ENCODE measurements around the gene INTS6. TPM values are rescaled to one million over a fixed set of nuclear protein-coding genes. Genes with fewer than 3 reads are reported as not detected.

The INTS6 gene
- total and polyA plus RNA-seq, 2 experiments from 2014 or later, result 18.2 to 59.4 TPM

GRCh38 chr13:51313619-51314018 is 139.2 kb downstream of the INTS6 start:
- H3K4me3 ChIP-seq, result no peak overlapping the region
- H3K9me3 ChIP-seq (ENCODE audit: low read depth), result no peaks in the 10 kb centered on the region
- no peak overlapping the region for H2AFZ ChIP-seq
- no peaks in the 10 kb centered on the region for H3K36me3 ChIP-seq (ENCODE audit: low read depth)
- H3F3A ChIP-seq (ENCODE audit: insufficient read depth), result peaks cover 17% of the 10 kb centered on the region; the same call in 1 of the 2 replicates
- H3K79me2 ChIP-seq (ENCODE audit: insufficient read depth), result no peaks in the 10 kb centered on the region
- no peaks in the 10 kb centered on the region for H3K9me2 ChIP-seq (ENCODE audit: insufficient read depth)
- in situ Hi-C loops (cut with MboI), result no loop called here
- WGBS, 2 experiments (ENCODE audit: low coverage in 1 of 2, low lambda C conversion rate in 2 of 2, missing lambda C conversion rate in 2 of 2), result 74 to 76% methylated on average over 1 of the region's 1 CpG
- TF ChIP-seq EZH2phosphoT487 (IDR thresholded peaks at IDR 0.05; ENCODE audit: insufficient read depth, low read depth), result no peak
- TF ChIP-seq EZH2 (IDR thresholded peaks at IDR 0.05; ENCODE audit: insufficient read depth, poor library complexity, severe bottlenecking), result no peak
- H3K9ac ChIP-seq, result no peak overlapping the region
- H3K27ac ChIP-seq, result no peak overlapping the region
- H3K4me2 ChIP-seq (ENCODE audit: unreplicated experiment), result no peak overlapping the region
- no peaks in the 10 kb centered on the region for H4K20me1 ChIP-seq (ENCODE audit: insufficient read depth)
- 0 out of 2 replicates have a peak, but pooled peaks cover 15% of the 10 kb centered on the region for H3K27me3 ChIP-seq (replicated peaks; ENCODE audit: insufficient read depth)
- H3K4me1 ChIP-seq (ENCODE audit: insufficient read depth), result peaks cover 15% of the 10 kb centered on the region
- no peak for DNase-seq

DNA sequence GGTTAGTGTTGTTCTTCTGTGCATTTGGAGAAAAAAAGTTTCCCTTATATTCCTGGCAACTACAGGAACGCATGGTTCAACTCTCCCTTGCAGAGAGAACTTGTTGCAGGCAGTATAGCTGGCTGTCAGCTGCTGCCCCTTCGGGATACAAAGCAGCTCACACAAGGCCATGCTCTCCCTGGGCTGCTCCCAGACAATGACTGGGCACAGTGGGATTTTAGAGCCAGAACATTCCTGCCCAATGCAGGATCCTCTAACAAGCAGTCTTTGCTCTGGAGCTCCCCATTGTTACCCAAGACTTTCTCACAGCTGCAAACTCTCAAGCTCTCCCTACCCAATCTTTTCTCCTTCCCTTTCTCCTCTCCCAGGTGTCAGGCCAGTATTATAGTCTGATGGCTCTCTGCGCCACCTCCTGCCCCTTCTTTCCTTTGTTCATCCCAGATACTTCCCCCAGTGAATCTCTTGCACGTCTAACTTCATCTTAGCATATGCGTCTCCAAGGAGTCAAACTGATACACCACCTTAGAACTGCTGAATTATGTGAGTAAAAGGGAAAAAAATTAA is 140.8 kb downstream of the INTS6 start:
- WGBS, 2 experiments (ENCODE audit: low coverage in 1 of 2, low lambda C conversion rate in 2 of 2, missing lambda C conversion rate in 2 of 2), result 75 to 76% methylated on average over 5 of the region's 5 CpGs

More for the DNA sequence above, 140.8 kb downstream of the INTS6 start:
- Histone ChIP-seq H3K4me1 (ENCODE audit: insufficient read depth) (peaks cover 8% of the 10 kb centered on the region; the same call in 1 of the 2 replicates), H4K20me1 (ENCODE audit: insufficient read depth) (no peaks in the 10 kb centered on the region), H3K9ac (no peak overlapping the region), H3K9me2 (ENCODE audit: insufficient read depth) (no peaks in the 10 kb centered on the region), H3K27me3 (replicated peaks; ENCODE audit: insufficient read depth) (0 out of 2 replicates have a peak, but pooled peaks cover 15% of the 10 kb centered on the region), H3K4me3 (no peak overlapping the region), H3K79me2 (ENCODE audit: insufficient read depth) (no peaks in the 10 kb centered on the region), H3K36me3 (ENCODE audit: low read depth) (no peaks in the 10 kb centered on the region), H2AFZ (no peak overlapping the region), H3K9me3 (ENCODE audit: low read depth) (no peaks in the 10 kb centered on the region), H3K4me2 (ENCODE audit: unreplicated experiment) (no peak overlapping the region), H3K27ac (no peak overlapping the region), H3F3A (ENCODE audit: insufficient read depth) (peaks cover 5% of the 10 kb centered on the region; the same call in 1 of the 2 replicates)
- DNase-seq, result no peak
- TF ChIP-seq EZH2phosphoT487 (IDR thresholded peaks at IDR 0.05; ENCODE audit: insufficient read depth, low read depth), result no peak
- in situ Hi-C loops (cut with MboI), result no loop called here

Small RNAs within 50 kb of the gene (microRNA-seq; reads per million reads assigned to microRNA genes)
- gene MIR5693 (ENCODE audit: borderline number of aligned reads), result not detected

Small RNAs within 50 kb of the gene (small RNA-seq; reads per million reads assigned to genes)
- gene MIR5693 (ENCODE audit: low read depth, low replicate concordance), result not detected
- gene RN7SL320P (ENCODE audit: low read depth, low replicate concordance), result not detected
- not detected for gene SNRPGP11 (ENCODE audit: low read depth, low replicate concordance)

Other genes with a start within 250 kb of the INTS6 start
- not detected in 2 replicates for gene FAM124A, start 230.6 kb downstream of the INTS6 start, total RNA-seq (2014; rRNA removed; shearing (Covaris generic))
- gene FAM124A, start 230.6 kb downstream of the INTS6 start, polyA plus RNA-seq (2016; fragmentation: Nextera tagmentation; extraction: Ambion mirVana), result 0.10 TPM in 1 of 2 replicates, not detected in the other
- not detected in 2 replicates for gene SERPINE3, start 113.3 kb downstream of the INTS6 start, total RNA-seq (2014; rRNA removed; shearing (Covaris generic))
- 0.21 TPM in 1 of 2 replicates, not detected in the other for gene SERPINE3, start 113.3 kb downstream of the INTS6 start, polyA plus RNA-seq (2016; fragmentation: Nextera tagmentation; extraction: Ambion mirVana)
- gene WDFY2, start 131.4 kb upstream of the INTS6 start, total RNA-seq (2014; rRNA removed; shearing (Covaris generic)), result 6.9 and 17.1 TPM in 2 replicates
- 11.5 and 14.2 TPM in 2 replicates for gene WDFY2, start 131.4 kb upstream of the INTS6 start, polyA plus RNA-seq (2016; fragmentation: Nextera tagmentation; extraction: Ambion mirVana)